ENCODE measurements around the gene RNF113B. TPM values are rescaled to one million over a fixed set of nuclear protein-coding genes. Genes with fewer than 3 reads are reported as not detected.

Gene RNF113B
- total and polyA plus RNA-seq, 2 of the 13 experiments (the other 11 are each of a cell fraction or from before 2014, with no cell fraction given): not detected

DNA sequence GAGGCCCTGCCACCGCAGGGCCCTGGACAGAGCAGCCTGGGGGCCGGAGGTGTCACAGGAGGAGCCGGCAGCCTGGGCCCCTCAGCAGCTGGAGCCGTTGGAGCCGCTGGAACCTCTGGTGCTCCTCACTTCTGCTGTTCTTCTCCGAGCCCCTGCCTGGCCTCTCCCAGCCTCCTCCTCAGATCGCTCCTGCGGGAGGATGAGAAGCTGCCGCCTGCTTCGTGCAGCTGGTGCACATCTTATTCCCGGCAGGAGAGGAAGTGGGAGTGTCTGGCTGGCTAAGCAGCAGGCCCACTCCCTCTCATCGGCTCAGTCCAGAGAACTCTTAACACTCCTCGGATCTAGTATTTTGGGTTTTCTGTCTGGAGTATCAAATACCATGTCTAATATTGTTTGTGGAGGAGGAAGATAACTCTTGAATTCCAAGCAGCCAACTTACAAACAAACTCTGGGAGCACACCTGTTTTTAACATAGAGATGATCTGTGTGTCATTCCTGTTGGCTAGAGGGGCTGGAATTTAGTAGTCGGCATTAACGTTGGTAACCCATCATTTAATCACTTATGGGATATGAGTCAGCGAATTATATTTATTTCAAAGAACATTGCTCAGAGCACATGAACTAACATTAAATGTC lies 37.1 kb upstream of the RNF113B start:
- Histone ChIP-seq H3K9ac (ENCODE audit: insufficient read depth, low read depth, low read length) (no peak overlapping the region), H3K36me3 (replicated peaks in 1 of 2; ENCODE audit: control insufficient read depth in 1 of 2, insufficient read depth in 2 of 2, low read length in 2 of 2) (peaks cover 25 to 79% of the 10 kb centered on the region in 2 experiments; a peak in 4 of 5 replicates), H3K4me3 (replicated peaks in 1 of 3; ENCODE audit: insufficient read depth in 1 of 3, low read depth in 2 of 3, low read length in 3 of 3) (no peak overlapping the region), H3K4me2 (ENCODE audit: low read depth, low read length) (no peak overlapping the region), H4K20me1 (ENCODE audit: insufficient read depth, low read length) (peaks cover 62% of the 10 kb centered on the region), H3K27me3 (ENCODE audit: control insufficient read depth in 1 of 2, insufficient read depth in 2 of 2, low read length in 2 of 2) (no peaks in the 10 kb centered on the region), H3K27ac (ENCODE audit: extremely low read length, insufficient read depth, low read length) (no peak overlapping the region), H2AFZ (ENCODE audit: low read length) (no peak overlapping the region), H3K9me3 (ENCODE audit: low read length) (no peaks in the 10 kb centered on the region), H3K79me2 (ENCODE audit: insufficient read depth, low read length) (peaks cover 81% of the 10 kb centered on the region), H3K4me1 (ENCODE audit: insufficient read depth, low read length) (peaks cover 16% of the 10 kb centered on the region; the same call in 1 of the 2 replicates)
- POLR2A ChIA-PET: no interaction called here
- in situ Hi-C loops (cut with HindIII; ENCODE audit: extremely low pct_ligation_motif_present, low pct_unique_long_range_greater_than_20kb): no loop called here
- ATAC-seq: no peak; the same call in 2 of the 3 replicates
- DNase-seq (ENCODE audit: low spot score): no peak
- 96% methylated on average over 14 of the region's 16 CpGs for WGBS (ENCODE audit: low lambda C conversion rate)
- BruUV-seq (replicated peaks): no TSS peak
- TF ChIP-seq, protein P1, sequence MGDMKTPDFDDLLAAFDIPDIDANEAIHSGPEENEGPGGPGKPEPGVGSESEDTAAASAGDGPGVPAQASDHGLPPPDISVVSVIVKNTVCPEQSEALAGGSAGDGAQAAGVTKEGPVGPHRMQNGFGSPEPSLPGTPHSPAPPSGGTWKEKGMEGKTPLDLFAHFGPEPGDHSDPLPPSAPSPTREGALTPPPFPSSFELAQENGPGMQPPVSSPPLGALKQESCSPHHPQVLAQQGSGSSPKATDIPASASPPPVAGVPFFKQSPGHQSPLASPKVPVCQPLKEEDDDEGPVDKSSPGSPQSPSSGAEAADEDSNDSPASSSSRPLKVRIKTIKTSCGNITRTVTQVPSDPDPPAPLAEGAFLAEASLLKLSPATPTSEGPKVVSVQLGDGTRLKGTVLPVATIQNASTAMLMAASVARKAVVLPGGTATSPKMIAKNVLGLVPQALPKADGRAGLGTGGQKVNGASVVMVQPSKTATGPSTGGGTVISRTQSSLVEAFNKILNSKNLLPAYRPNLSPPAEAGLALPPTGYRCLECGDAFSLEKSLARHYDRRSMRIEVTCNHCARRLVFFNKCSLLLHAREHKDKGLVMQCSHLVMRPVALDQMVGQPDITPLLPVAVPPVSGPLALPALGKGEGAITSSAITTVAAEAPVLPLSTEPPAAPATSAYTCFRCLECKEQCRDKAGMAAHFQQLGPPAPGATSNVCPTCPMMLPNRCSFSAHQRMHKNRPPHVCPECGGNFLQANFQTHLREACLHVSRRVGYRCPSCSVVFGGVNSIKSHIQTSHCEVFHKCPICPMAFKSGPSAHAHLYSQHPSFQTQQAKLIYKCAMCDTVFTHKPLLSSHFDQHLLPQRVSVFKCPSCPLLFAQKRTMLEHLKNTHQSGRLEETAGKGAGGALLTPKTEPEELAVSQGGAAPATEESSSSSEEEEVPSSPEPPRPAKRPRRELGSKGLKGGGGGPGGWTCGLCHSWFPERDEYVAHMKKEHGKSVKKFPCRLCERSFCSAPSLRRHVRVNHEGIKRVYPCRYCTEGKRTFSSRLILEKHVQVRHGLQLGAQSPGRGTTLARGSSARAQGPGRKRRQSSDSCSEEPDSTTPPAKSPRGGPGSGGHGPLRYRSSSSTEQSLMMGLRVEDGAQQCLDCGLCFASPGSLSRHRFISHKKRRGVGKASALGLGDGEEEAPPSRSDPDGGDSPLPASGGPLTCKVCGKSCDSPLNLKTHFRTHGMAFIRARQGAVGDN (CRISPR knock-in tag; IDR thresholded peaks at IDR 0.05): 0 out of 2 replicates have a peak, but pooled peaks have one; percentile 14
- TF ChIP-seq ZNF605 (CRISPR knock-in tag; IDR thresholded peaks at IDR 0.05) (no peak), MAFF (IDR thresholded peaks at IDR 0.05; ENCODE audit: low read depth, low read length) (peak; percentile 57), AGO2 (optimal IDR thresholded peaks at IDR 0.05; ENCODE audit: low read depth, low read length) (peak; percentile 64), MAFK (conservative IDR thresholded peaks at IDR 0.05 in 1 of 2, IDR thresholded peaks at IDR 0.05 in 1 of 2; ENCODE audit: low read length in 2 of 2) (peak in 1 of 2 experiments; percentile 77; a peak in 2 of 4 replicates), NFE2L2 (IDR thresholded peaks at IDR 0.05; ENCODE audit: low read length) (peak; percentile 35; the same call in 1 of the 2 replicates)
- TF ChIP-seq, protein P2, sequence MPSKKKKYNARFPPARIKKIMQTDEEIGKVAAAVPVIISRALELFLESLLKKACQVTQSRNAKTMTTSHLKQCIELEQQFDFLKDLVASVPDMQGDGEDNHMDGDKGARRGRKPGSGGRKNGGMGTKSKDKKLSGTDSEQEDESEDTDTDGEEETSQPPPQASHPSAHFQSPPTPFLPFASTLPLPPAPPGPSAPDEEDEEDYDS (CRISPR knock-in tag; IDR thresholded peaks at IDR 0.05): no peak
- CTCF ChIA-PET (ENCODE audit: low intra/inter-chr PET ratio, low total read pairs): no interaction called here
- intact Hi-C loops (cut with micrococcal nuclease; ENCODE audit: unreplicated experiment): no loop called here
- FAIRE-seq: no peak
